LNCaP clone FGC (cell line): Measurements from ENCODE around the gene TRAF5.
"Not testable (repeated sequence)": the region's sequence is repeated elsewhere in the genome, so short reads cannot be mapped to it uniquely, and the experiment has no call there.

ENCODE experiments used
- DNase-seq: peaks from one replicate; pipeline ENCODE4 v3.0.0-alpha.2; 2011; ENCODE audit warnings: low read depth
- H3K4me3 ChIP-seq: 2 replicates; pipeline ENCODE4 v1.5.1; 2011; ENCODE audit warnings: mild to moderate bottlenecking, low read depth, low read length, control low read depth
- CTCF ChIP-seq: IDR thresholded peaks from 2 replicates; pipeline ENCODE4 v1.5.1; 2012; ENCODE audit warnings: mild to moderate bottlenecking; ENCODE audit not compliant: control insufficient read depth, insufficient read depth; ENCODE audit errors: extremely low read depth

The TRAF5 gene

GRCh38 chr1:211344152-211344618 lies 17.6 kb downstream of the TRAF5 start:
- no peak for TF ChIP-seq CTCF
- no peak overlapping the region for H3K4me3 ChIP-seq
- DNase-seq: no peak

- H3K4me3 ChIP-seq: no peak overlapping the region
- no peak for TF ChIP-seq CTCF
- DNase-seq: no peak
Measured at GRCh38 chr1:211345719-211346118, 19.1 kb downstream of the TRAF5 start.

GRCh38 chr1:211347077-211347844 lies 20.6 kb downstream of the TRAF5 start:
- no peak overlapping the region for H3K4me3 ChIP-seq
- no peak for TF ChIP-seq CTCF
- DNase-seq: no peak

- no peak for DNase-seq
- H3K4me3 ChIP-seq: no peak overlapping the region
- TF ChIP-seq CTCF: no peak
Measured at GRCh38 chr1:211348547-211348946, 21.9 kb downstream of the TRAF5 start.

GRCh38 chr1:211349741-211350140 lies 23.1 kb downstream of the TRAF5 start:
- no peak for TF ChIP-seq CTCF

GRCh38 chr1:211352055-211352454 lies 25.4 kb downstream of the TRAF5 start:
- DNase-seq, H3K4me3 ChIP-seq: not testable (repeated sequence)

More at GRCh38 chr1:211349741-211350140, 23.1 kb downstream of the TRAF5 start:
- no peak for DNase-seq
- H3K4me3 ChIP-seq: no peak overlapping the region

GRCh38 chr1:211352465-211352864 lies 25.8 kb downstream of the TRAF5 start:
- DNase-seq: no peak
- no peak overlapping the region for H3K4me3 ChIP-seq
- TF ChIP-seq CTCF: no peak
